SK-N-MC (cell line): ENCODE data around the gene SIN3B.

ENCODE experiments used
- EZH2 ChIP-seq: fragments of 200-600 bp; sonication (generic); IDR thresholded peaks from one replicate; pipeline ENCODE4 v1.6.1; 2017; ENCODE audit warnings: antibody characterized with exemption
- POLR2AphosphoS5 ChIP-seq: IDR thresholded peaks from 2 replicates; pipeline ENCODE4 v1.6.1; 2012; ENCODE audit warnings: mild to moderate bottlenecking, low read depth, low read length, borderline replicate concordance

GRCh38 chr19:16880884-16881554 lies 51.8 kb downstream of the SIN3B start:
- no peak; the same call in 1 of the 2 replicates for TF ChIP-seq POLR2AphosphoS5
- TF ChIP-seq EZH2, result no peak
